Keratinocyte (primary cell): Measurements from ENCODE around the gene C2orf92. TPM values are rescaled to one million over a fixed set of nuclear protein-coding genes. Genes with fewer than 3 reads are reported as not detected.
"Not testable (repeated sequence)": the region's sequence is repeated elsewhere in the genome, so short reads cannot be mapped to it uniquely, and the experiment has no call there.

Experiments
- DNase-seq: peaks from one replicate; pipeline ENCODE4 v3.0.0-alpha.2; 2011; ENCODE audit warnings: low read depth, missing footprints, low spot score
- FAIRE-seq: peaks from 2 replicates; lab custom pipeline; 2011; peaks lifted over from hg19 to GRCh38; lab: Jason Lieb, UNC
- H2AFZ ChIP-seq: 2 replicates; pipeline ENCODE4 v1.6.0; 2012; ENCODE audit warnings: low read length, control low read depth, inconsistent platforms; ENCODE audit not compliant: control insufficient read depth
- H3K27ac ChIP-seq: 2 replicates; pipeline ENCODE4 v1.5.1; 2011; ENCODE audit warnings: low read length; ENCODE audit not compliant: control insufficient read depth, insufficient read depth
- H3K27me3 ChIP-seq: 3 replicates; pipeline ENCODE4 v1.6.0; 2011; ENCODE audit warnings: low read length; ENCODE audit not compliant: control insufficient read depth, insufficient read depth; ENCODE audit errors: extremely low read depth
- H3K36me3 ChIP-seq, 2 experiments: 2 replicates in 1 of 2; 3 replicates in 1 of 2; pipeline ENCODE4 v1.5.1; 2011; ENCODE audit warnings: low read length in 2 of 2, mild to moderate bottlenecking in 1 of 2; ENCODE audit not compliant: control insufficient read depth in 2 of 2, insufficient read depth in 2 of 2; ENCODE audit errors: extremely low read depth in 1 of 2
- H3K4me1 ChIP-seq: 3 replicates; pipeline ENCODE4 v1.5.1; 2011; ENCODE audit warnings: low read length; ENCODE audit not compliant: control insufficient read depth, insufficient read depth; ENCODE audit errors: extremely low read depth
- H3K4me2 ChIP-seq: 3 replicates; pipeline ENCODE4 v1.6.0; 2011; ENCODE audit warnings: low read depth, low read length; ENCODE audit not compliant: control insufficient read depth, insufficient read depth; ENCODE audit errors: extremely low read depth
- H3K4me3 ChIP-seq, 3 experiments: fragments of 200-600 bp in 1 of 3; sonication (generic) in 1 of 3; 2 replicates in 2 of 3; 3 replicates in 1 of 3; pipeline ENCODE4 v1.5.1; 2011 to 2016; ENCODE audit warnings: low read length in 3 of 3, mild to moderate bottlenecking in 3 of 3, control low read depth in 2 of 3, inconsistent platforms in 1 of 3, low read depth in 1 of 3, mixed read lengths in 1 of 3, mixed run types in 1 of 3, moderate library complexity in 1 of 3; ENCODE audit not compliant: control insufficient read depth in 2 of 3, insufficient read depth in 2 of 3; ENCODE audit errors: extremely low read depth in 1 of 3
- H3K79me2 ChIP-seq: 2 replicates; pipeline ENCODE4 v1.6.0; 2012; ENCODE audit warnings: low read length; ENCODE audit not compliant: control insufficient read depth, insufficient read depth
- H3K9ac ChIP-seq: 3 replicates; pipeline ENCODE4 v1.6.0; 2011; ENCODE audit warnings: low read length; ENCODE audit not compliant: control insufficient read depth, insufficient read depth; ENCODE audit errors: extremely low read depth
- H3K9me1 ChIP-seq: 3 replicates; pipeline ENCODE4 v1.6.0; 2011; ENCODE audit warnings: low read length; ENCODE audit not compliant: control insufficient read depth, insufficient read depth; ENCODE audit errors: extremely low read depth
- H3K9me3 ChIP-seq: 2 replicates; pipeline ENCODE4 v1.5.1; 2012; ENCODE audit warnings: low read depth, low read length; ENCODE audit not compliant: control insufficient read depth
- H4K20me1 ChIP-seq: 3 replicates; pipeline ENCODE4 v1.6.0; 2011; ENCODE audit warnings: low read length; ENCODE audit not compliant: control insufficient read depth, insufficient read depth; ENCODE audit errors: extremely low read depth
- EZH2 ChIP-seq: IDR thresholded peaks from one replicate; pipeline ENCODE4 v1.6.1; 2012; ENCODE audit warnings: inconsistent platforms, mild to moderate bottlenecking, low read length, moderate library complexity
- dilution Hi-C: fragments of 300-500 bp; cut with MboI; formaldehyde crosslinking; loops from one replicate; pipeline ENCODE4 v1.7.0; 2020; ENCODE audit warnings: low sequenced_read_pairs; ENCODE audit not compliant: extremely low pct_ligation_motif_present
- polyA plus RNA-seq, 5 experiments: library from polyadenylated mRNA; depleted of rRNA in 3 of 5; stranded (reverse) in 3 of 5; stranded (forward) in 1 of 5; unstranded in 1 of 5; fragments of >200 nt; gene quantifications; 1 replicate in 1 of 5; 2 replicates in 3 of 5; 3 replicates in 1 of 5; pipeline versions ENCODE4 v1.2.1 to v1.2.3, GENCODE V29; 2011 to 2012; ENCODE audit warnings: missing spikeins in 2 of 5, low read depth in 1 of 5, low replicate concordance in 1 of 5
- TF ChIP-seq, protein P1 (sequence below), 3 experiments: IDR thresholded peaks in 1 of 3; conservative IDR thresholded peaks in 1 of 3; optimal IDR thresholded peaks in 1 of 3; 2 replicates in 2 of 3; 3 replicates in 1 of 3; pipeline versions ENCODE3 to v1.5.1; 2011; ENCODE audit warnings: low read length in 3 of 3, mild to moderate bottlenecking in 3 of 3, moderate library complexity in 2 of 3, control low read depth in 1 of 3, inconsistent platforms in 1 of 3; ENCODE audit not compliant: insufficient read depth in 2 of 3; ENCODE audit errors: extremely low read depth in 1 of 3

The C2orf92 gene
- polyA plus RNA-seq, 1 donor (not counting 4 experiments of a cell fraction or from before 2014, with no cell fraction given) = 1.6 TPM

DNA sequence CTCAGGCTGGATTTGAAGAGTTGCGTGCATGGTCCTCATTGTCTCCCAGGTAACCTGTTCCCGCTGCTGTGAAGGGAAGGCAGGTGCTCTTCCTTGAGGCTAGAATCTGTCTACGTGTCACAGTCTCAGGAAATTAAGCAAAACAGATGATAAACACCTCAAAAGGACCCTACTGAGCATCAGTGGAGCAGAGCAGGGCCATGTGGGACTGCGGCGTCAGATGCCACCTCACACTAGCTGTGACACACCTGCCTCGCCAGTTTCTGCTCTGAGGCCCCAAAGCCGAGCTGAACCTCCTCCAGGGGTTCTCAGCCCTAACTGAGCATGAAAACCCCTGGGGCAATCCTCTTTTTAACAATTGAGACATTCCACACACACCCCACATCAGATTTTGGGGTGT is 2.0 kb downstream of the C2orf92 start:
- Histone ChIP-seq H3K27ac (no peak overlapping the region), H3K4me1 (no peaks in the 10 kb centered on the region), H3K4me3 (no peak overlapping the region), H3K9me1 (no peaks in the 10 kb centered on the region), H3K79me2 (no peaks in the 10 kb centered on the region), H3K27me3 (no peaks in the 10 kb centered on the region), H3K9ac (no peak overlapping the region), H2AFZ (no peak overlapping the region), H3K9me3 (no peaks in the 10 kb centered on the region), H3K4me2 (no peak overlapping the region), H4K20me1 (no peaks in the 10 kb centered on the region), H3K36me3 (no peaks in the 10 kb centered on the region)
- no peak for TF ChIP-seq EZH2
- dilution Hi-C loops = no loop called here
- FAIRE-seq (no peak), DNase-seq (no peak)

GRCh38 chr2:97672606-97673140 is 3.2 kb downstream of the C2orf92 start:
- DNase-seq, H3K4me2 ChIP-seq, H3K27ac ChIP-seq, H3K27me3 ChIP-seq, H3K9me1 ChIP-seq, H3K4me3 ChIP-seq, H3K36me3 ChIP-seq, H3K9me3 ChIP-seq, H2AFZ ChIP-seq, dilution Hi-C loops, FAIRE-seq, H3K9ac ChIP-seq, H4K20me1 ChIP-seq, H3K4me1 ChIP-seq, H3K79me2 ChIP-seq: not testable (repeated sequence)

GRCh38 chr2:97673182-97673914 is 3.8 kb downstream of the C2orf92 start:
- Histone ChIP-seq H3K9me3 (no peaks in the 10 kb centered on the region), H3K9ac (no peak overlapping the region), H4K20me1 (no peaks in the 10 kb centered on the region), H3K4me3 (no peak overlapping the region), H3K4me2 (no peak overlapping the region), H3K79me2 (no peaks in the 10 kb centered on the region), H3K36me3 (no peaks in the 10 kb centered on the region), H3K27ac (no peak overlapping the region), H2AFZ (no peak overlapping the region), H3K27me3 (no peaks in the 10 kb centered on the region), H3K4me1 (no peaks in the 10 kb centered on the region), H3K9me1 (no peaks in the 10 kb centered on the region)
- DNase-seq (no peak), FAIRE-seq (no peak)
- dilution Hi-C loops = no loop called here
- TF ChIP-seq, protein P1, sequence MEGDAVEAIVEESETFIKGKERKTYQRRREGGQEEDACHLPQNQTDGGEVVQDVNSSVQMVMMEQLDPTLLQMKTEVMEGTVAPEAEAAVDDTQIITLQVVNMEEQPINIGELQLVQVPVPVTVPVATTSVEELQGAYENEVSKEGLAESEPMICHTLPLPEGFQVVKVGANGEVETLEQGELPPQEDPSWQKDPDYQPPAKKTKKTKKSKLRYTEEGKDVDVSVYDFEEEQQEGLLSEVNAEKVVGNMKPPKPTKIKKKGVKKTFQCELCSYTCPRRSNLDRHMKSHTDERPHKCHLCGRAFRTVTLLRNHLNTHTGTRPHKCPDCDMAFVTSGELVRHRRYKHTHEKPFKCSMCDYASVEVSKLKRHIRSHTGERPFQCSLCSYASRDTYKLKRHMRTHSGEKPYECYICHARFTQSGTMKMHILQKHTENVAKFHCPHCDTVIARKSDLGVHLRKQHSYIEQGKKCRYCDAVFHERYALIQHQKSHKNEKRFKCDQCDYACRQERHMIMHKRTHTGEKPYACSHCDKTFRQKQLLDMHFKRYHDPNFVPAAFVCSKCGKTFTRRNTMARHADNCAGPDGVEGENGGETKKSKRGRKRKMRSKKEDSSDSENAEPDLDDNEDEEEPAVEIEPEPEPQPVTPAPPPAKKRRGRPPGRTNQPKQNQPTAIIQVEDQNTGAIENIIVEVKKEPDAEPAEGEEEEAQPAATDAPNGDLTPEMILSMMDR (optimal IDR thresholded peaks at IDR 0.05 in 1 of 3, IDR thresholded peaks at IDR 0.05 in 1 of 3, conservative IDR thresholded peaks at IDR 0.05 in 1 of 3; ENCODE audit: extremely low read depth in 1 of 3, insufficient read depth in 2 of 3, low read length in 3 of 3) = no peak
